Stimulated activated CD4-positive, alpha-beta T cell treated with anti-CD3 and anti-CD28 coated beads, Interleukin-4, amount 100 ng/mL, for 1 hour (primary cell): ENCODE data around the gene BSPRY.
"Not testable (repeated sequence)": the region's sequence is repeated elsewhere in the genome, so short reads cannot be mapped to it uniquely, and the experiment has no call there.

ENCODE experiments used
- DNase-seq: peaks from one replicate; pipeline ENCODE4 v3.0.0-alpha.2; 2020

Gene BSPRY

GRCh38 chr9:113343732-113344231, 5.6 kb upstream of the BSPRY start:
- no peak for DNase-seq

GRCh38 chr9:113345190-113345589, 4.2 kb upstream of the BSPRY start:
- DNase-seq, result no peak

GRCh38 chr9:113345671-113346070, 3.7 kb upstream of the BSPRY start:
- DNase-seq, result no peak

DNA sequence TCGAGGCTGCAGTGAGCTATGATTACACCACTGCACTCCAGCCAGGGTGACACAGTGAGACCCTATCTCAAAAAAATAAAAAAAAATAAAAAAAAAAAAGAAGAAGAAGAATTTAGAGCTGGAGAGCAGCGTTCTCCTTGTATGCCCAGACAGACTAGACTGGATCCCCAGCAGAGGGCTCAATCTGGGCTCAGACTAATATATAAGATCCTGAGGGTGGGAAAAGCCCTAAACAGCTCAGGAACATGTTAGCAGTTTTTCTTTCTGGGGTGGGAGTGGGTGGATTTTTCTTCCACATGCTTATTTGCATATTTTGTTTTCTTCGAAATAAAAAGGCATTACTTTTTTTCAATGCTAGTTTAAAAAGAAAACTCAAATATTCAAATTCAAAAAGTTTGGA, 904 bp upstream of the BSPRY start:
- DNase-seq, result no peak

DNA sequence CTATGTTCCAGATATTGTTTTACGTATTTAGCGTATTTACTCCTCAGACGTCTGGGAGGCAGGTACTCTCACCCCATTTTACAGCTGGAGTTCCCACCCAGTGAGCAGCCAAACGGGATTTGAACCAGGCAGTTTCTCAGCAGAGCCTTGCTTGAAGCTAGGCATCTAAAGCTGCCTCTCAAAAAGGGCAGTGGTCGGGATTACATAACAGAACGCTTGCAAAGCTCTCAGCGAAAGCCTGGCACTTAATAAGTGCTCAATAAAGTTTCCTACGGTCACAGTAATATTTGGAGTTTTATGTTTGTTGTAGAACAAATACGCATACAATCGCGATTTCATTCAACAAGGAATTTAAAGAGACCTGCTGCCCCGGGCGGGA, 286 bp upstream of the BSPRY start:
- DNase-seq, result no peak

- no peak for DNase-seq
Measured at GRCh38 chr9:113350107-113350661, 843 bp downstream of the BSPRY start.

DNA sequence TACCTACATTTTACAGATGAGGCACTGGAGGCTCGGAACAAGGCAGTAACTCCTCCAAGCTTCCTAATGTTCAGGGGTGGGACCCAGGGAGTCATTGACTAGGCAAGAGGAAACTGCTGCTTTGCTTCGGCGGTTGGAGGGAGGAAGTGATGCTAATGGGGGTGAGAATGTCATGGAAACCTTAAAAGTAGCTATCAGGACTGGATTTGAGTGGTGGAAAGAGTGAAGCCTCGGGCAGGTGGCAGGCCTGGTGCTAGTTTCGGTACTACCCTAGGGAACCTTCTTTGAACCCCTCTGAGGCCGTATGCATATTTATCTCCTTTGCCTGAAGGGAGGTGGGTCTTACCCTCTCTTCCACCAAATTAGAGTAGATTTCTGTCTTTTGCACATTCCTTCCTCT, 1.6 kb downstream of the BSPRY start:
- DNase-seq, result no peak

- DNase-seq, result no peak
Measured at GRCh38 chr9:113352006-113352405, 2.7 kb downstream of the BSPRY start.

- DNase-seq, result no peak
Measured at GRCh38 chr9:113352411-113352810, 3.1 kb downstream of the BSPRY start.

- no peak for DNase-seq
Measured at GRCh38 chr9:113355040-113355596, 5.8 kb downstream of the BSPRY start.

DNA sequence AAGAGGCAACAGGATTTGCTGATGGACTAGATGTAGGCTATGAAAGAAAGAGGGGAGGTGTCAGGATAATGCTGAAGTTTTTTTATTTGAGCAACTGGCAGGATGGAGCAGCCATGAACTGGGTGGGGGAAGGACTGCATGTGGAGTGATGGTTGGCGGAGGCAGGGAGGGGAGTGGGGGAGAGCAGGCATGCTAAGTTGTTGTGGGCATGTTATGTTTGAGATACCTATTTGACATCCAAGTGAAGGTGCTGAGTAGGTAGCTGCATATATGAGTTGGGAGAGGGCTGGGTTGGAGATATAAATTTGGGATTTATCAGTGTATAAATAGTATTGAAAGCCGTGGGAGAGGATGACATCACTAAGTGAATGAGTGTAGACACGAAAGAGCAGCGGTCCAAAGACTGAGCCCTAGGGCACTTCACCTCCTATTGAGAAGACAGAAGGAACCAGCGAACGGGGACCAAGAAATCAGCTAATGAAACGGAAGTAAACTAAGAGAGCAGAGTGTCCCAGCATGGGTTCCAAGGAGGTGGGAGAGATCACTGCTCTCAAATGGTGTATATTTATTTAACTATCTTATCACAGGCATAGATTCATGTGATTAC, 7.4 kb downstream of the BSPRY start:
- DNase-seq, result no peak

DNA sequence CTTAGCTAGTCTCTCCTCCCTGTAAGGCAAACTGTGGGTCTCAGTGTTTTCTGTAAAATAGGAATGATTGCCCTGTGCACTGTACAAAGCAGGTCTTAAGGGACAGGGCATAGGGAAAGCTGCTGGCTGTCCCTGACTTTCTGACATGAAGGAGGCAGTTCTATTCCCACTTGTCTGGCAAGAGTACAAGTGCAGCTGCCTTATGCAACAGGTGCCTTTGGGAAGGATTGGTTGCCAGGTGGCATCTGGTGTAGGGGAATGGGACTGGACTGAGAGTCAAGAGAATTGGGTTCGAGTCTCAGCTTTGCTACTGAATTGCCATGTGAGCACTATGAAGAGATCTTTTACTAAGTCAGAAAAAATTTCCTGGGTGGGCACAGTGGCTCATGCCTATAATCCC, 10.0 kb downstream of the BSPRY start:
- DNase-seq, result no peak

DNA sequence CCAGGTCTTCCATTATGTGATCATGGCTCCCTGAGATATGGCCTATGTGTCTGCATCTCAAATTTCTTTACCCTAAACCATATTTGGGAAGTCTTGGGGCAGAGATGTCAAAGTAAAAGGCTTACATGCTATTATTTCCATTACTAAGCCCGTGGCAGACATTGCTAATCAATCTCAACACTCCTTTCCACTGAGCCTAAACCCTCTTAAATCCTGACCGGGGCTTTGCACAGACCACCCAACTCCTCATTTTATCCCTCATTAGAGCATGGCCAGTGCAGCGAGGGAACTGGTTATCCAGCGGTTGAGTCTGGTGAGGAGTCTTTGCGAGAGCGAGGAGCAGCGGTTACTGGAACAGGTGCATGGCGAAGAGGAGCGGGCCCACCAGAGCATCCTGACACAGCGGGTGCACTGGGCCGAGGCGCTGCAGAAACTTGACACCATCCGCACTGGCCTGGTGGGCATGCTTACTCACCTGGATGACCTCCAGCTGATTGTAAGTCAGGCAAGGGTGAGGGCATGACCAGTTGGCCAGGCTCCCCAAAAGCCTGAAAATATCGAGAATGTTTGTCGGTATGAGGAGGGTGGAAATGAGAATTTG, 11.0 kb downstream of the BSPRY start:
- no peak for DNase-seq

- DNase-seq, result no peak
Measured at GRCh38 chr9:113361304-113362018, 12.1 kb downstream of the BSPRY start.

DNA sequence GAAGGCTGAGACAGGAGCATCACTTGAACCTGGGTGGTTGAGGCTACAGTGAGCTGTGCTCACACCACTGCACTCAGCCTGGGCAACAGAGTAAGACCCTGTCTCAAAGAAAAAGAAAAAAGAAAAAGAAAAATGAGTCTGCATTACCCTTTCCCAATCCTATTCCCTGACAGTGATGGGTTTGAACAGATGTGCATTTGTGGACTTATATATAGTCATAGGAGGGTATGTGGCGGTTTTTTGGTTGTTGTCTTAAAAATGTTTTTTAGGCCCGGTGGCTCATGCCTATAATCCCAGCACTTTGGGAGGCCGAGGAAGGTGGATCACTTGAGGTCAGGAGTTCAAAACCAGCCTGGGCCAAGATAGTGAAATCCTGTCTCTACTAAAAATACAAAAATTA, 14.0 kb downstream of the BSPRY start:
- no peak for DNase-seq

- DNase-seq, result no peak
Measured at GRCh38 chr9:113364951-113365350, 15.6 kb downstream of the BSPRY start.

DNA sequence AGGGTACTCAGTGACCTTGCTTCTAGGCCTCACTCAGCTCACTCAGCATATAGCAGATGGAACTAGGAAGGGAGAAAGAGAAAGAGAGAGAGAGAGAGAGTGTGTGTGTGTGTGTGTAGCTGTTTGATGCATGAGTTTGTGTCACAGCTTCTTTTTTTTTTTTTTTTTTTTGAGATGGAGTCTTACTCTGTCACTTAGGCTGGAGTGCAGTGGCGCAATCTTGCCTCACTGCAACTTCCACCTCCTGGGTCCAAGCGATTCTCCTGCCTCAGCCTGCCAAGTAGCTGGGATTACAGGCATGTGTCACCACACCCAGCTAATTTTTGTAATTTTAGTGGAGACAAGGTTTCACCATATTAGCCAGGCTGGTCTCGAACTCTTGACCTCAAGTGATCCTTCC, 16.3 kb downstream of the BSPRY start:
- DNase-seq, result not testable (repeated sequence)

GRCh38 chr9:113368348-113368981, 19.1 kb downstream of the BSPRY start:
- no peak for DNase-seq

GRCh38 chr9:113368982-113369854, 19.9 kb downstream of the BSPRY start:
- DNase-seq, result no peak

DNA sequence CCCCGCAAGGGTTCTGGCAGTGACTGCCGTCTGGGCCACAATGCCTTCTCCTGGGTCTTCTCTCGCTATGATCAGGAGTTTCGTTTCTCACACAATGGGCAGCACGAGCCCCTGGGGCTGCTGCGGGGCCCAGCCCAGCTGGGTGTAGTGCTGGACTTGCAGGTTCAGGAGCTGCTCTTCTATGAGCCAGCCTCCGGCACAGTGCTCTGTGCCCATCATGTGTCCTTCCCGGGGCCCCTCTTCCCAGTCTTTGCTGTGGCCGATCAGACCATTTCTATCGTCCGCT, 20.5 kb downstream of the BSPRY start:
- DNase-seq, result no peak

GRCh38 chr9:113370806-113371325, 21.5 kb downstream of the BSPRY start:
- DNase-seq, result no peak

DNA sequence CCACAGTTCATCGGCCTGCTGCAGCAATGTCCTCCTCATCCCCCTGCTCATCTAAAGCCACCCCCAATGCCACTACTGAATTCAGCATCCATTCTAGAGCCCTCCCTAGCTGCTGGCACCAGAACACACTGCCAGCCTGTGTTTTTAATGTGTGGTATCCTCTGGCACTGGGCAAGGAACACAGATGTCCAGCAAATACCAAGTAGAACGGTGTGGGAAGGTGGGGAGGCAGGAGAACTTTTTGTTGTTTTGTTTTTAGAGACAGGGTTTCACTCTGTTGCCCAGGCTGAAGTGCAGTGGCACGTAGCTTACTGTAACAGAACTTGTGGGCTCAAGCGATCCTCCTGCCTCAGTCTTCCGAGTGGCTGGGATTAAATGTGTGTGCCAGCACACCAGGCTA, 22.7 kb downstream of the BSPRY start:
- no peak for DNase-seq
